Jurkat, Clone E6-1 (cell line): Measurements from ENCODE around the gene TTLL12. TPM values are rescaled to one million over a fixed set of nuclear protein-coding genes. Genes with fewer than 3 reads are reported as not detected.

Experiments used
- DNase-seq: peaks from one replicate; pipeline ENCODE4 v3.0.0-alpha.2; 2011; ENCODE audit warnings: low read depth, low spot score
- H3K4me3 ChIP-seq: 2 replicates; pipeline ENCODE4 v1.5.1; 2011; ENCODE audit warnings: mild to moderate bottlenecking, low read length, control low read depth, moderate library complexity
- polyA plus RNA-seq: library from polyadenylated mRNA; unstranded; fragments of >200 nt; gene quantifications from one replicate; pipeline ENCODE4 v1.2.1, GENCODE V29; 2012; ENCODE audit warnings: missing spikeins; ENCODE audit not compliant: insufficient read length, insufficient read depth

Gene TTLL12
- 69.6 TPM for polyA plus RNA-seq

- DNase-seq = no peak
- H3K4me3 ChIP-seq = peak within 1 kb of the TSS; percentile 87
These were observed at the start of gene TTLL12 for GRCh38 chr22:43186272-43187170. TTLL12 (minus strand) TSS chr22:43187134; CDS start chr22:43187069, 65 bp downstream.

GRCh38 chr22:43235445-43236409, 48.8 kb upstream of the TTLL12 start:
- no peak overlapping the region for H3K4me3 ChIP-seq
- no peak for DNase-seq

GRCh38 chr22:43234264-43234988, 47.5 kb upstream of the TTLL12 start:
- no peak for DNase-seq
- no peak overlapping the region for H3K4me3 ChIP-seq

- no peak overlapping the region for H3K4me3 ChIP-seq
- DNase-seq = no peak
These were observed 46.6 kb upstream of the TTLL12 start for GRCh38 chr22:43233529-43233928.

GRCh38 chr22:43232445-43232844, 45.5 kb upstream of the TTLL12 start:
- no peak overlapping the region for H3K4me3 ChIP-seq
- DNase-seq = no peak

- H3K4me3 ChIP-seq = no peak overlapping the region
- DNase-seq = no peak
These were observed 44.7 kb upstream of the TTLL12 start for GRCh38 chr22:43231724-43232034.

- no peak overlapping the region for H3K4me3 ChIP-seq
- DNase-seq = peak; percentile 54
These were observed 44.2 kb upstream of the TTLL12 start for GRCh38 chr22:43230971-43231723.

GRCh38 chr22:43230571-43230970, 43.6 kb upstream of the TTLL12 start:
- DNase-seq = no peak
- H3K4me3 ChIP-seq = no peak overlapping the region

- DNase-seq = no peak
- no peak overlapping the region for H3K4me3 ChIP-seq
These were observed 41.9 kb upstream of the TTLL12 start for GRCh38 chr22:43228863-43229262.

GRCh38 chr22:43228330-43228729, 41.4 kb upstream of the TTLL12 start:
- no peak overlapping the region for H3K4me3 ChIP-seq
- DNase-seq = no peak

GRCh38 chr22:43227239-43227630, 40.3 kb upstream of the TTLL12 start:
- DNase-seq = no peak
- no peak overlapping the region for H3K4me3 ChIP-seq

- no peak for DNase-seq
- H3K4me3 ChIP-seq = no peak overlapping the region
These were observed 39.7 kb upstream of the TTLL12 start for GRCh38 chr22:43226377-43227238.

GRCh38 chr22:43225609-43226008, 38.7 kb upstream of the TTLL12 start:
- no peak for DNase-seq
- H3K4me3 ChIP-seq = no peak overlapping the region

GRCh38 chr22:43222987-43223386, 36.1 kb upstream of the TTLL12 start:
- no peak overlapping the region for H3K4me3 ChIP-seq
- no peak for DNase-seq

- H3K4me3 ChIP-seq = no peak overlapping the region
- no peak for DNase-seq
These were observed 35.3 kb upstream of the TTLL12 start for GRCh38 chr22:43222262-43222661.

- H3K4me3 ChIP-seq = no peak overlapping the region
- no peak for DNase-seq
These were observed 33.9 kb upstream of the TTLL12 start for GRCh38 chr22:43220625-43221380.

- no peak overlapping the region for H3K4me3 ChIP-seq
- DNase-seq = no peak
These were observed 31.9 kb upstream of the TTLL12 start for GRCh38 chr22:43218786-43219185.
